ENCODE results near the gene ZPR1. TPM values are rescaled to one million over a fixed set of nuclear protein-coding genes. Genes with fewer than 3 reads are reported as not detected.

ZPR1 gene
- total RNA-seq, 1 experiment from 2014 or later: 139 TPM

- TF ChIP-seq POLR2AphosphoS5 (IDR thresholded peaks at IDR 0.05; ENCODE audit: low read depth, low read length) (no peak), SIN3A (IDR thresholded peaks at IDR 0.05; ENCODE audit: borderline replicate concordance, insufficient read depth, low read depth, low read length) (no peak), CTCF (IDR thresholded peaks at IDR 0.05) (no peak), REST (IDR thresholded peaks at IDR 0.05; ENCODE audit: insufficient read depth in 1 of 2, low read depth in 2 of 2, low read length in 1 of 2) (no peak), TCF7L2 (IDR thresholded peaks at IDR 0.05; ENCODE audit: low read depth, low read length) (no peak)
- no TSS peak for BruUV-seq (replicated peaks)
- Histone ChIP-seq H3K27ac (ENCODE audit: low read length) (no peak overlapping the region), H3K4me3 (ENCODE audit: low read depth in 2 of 2, low read length in 2 of 2) (no peak overlapping the region), H3K9me3 (ENCODE audit: control insufficient read depth, insufficient read depth, low read depth, low read length) (no peaks in the 10 kb centered on the region), H3K27me3 (ENCODE audit: control insufficient read depth, insufficient read depth, low read length) (no peaks in the 10 kb centered on the region), H3K4me1 (ENCODE audit: control insufficient read depth, insufficient read depth, low read length) (no peaks in the 10 kb centered on the region), H3K36me3 (ENCODE audit: control insufficient read depth, insufficient read depth, low read length) (no peaks in the 10 kb centered on the region)
- in situ Hi-C loops (cut with HindIII; ENCODE audit: low pct_unique_long_range_greater_than_20kb, low sequenced_read_pairs): no loop called here
- no peak for ATAC-seq
- POLR2A ChIA-PET: interaction anchor here (0.7 kb wide), 1 partner anchor 44 kb away, joined by 3 read pairs; no protein-coding TSS in a partner anchor
- intact Hi-C loops (cut with micrococcal nuclease; ENCODE audit: unreplicated experiment): no loop called here
- DNase-seq (ENCODE audit: low read depth, low spot score): no peak
- CTCF ChIA-PET: no interaction called here
Measured at GRCh38 chr11:116826751-116827431, 39.1 kb upstream of the ZPR1 start.

GRCh38 chr11:116825854-116826750, 38.3 kb upstream of the ZPR1 start:
- no peak for TF ChIP-seq POLR2AphosphoS5 (IDR thresholded peaks at IDR 0.05; ENCODE audit: low read depth, low read length)
- TF ChIP-seq TCF7L2 (IDR thresholded peaks at IDR 0.05; ENCODE audit: low read depth, low read length): no peak
- TF ChIP-seq CTCF (IDR thresholded peaks at IDR 0.05): no peak
- TF ChIP-seq REST (IDR thresholded peaks at IDR 0.05; ENCODE audit: insufficient read depth in 1 of 2, low read depth in 2 of 2, low read length in 1 of 2): no peak
- no peak for TF ChIP-seq SIN3A (IDR thresholded peaks at IDR 0.05; ENCODE audit: borderline replicate concordance, insufficient read depth, low read depth, low read length)
- no peak for DNase-seq (ENCODE audit: low read depth, low spot score)
- POLR2A ChIA-PET: interaction anchor here (0.7 kb wide), 1 partner anchor 43 kb away, joined by 3 read pairs; no protein-coding TSS in a partner anchor
- intact Hi-C loops (cut with micrococcal nuclease; ENCODE audit: unreplicated experiment) (no loop called here), in situ Hi-C loops (cut with HindIII; ENCODE audit: low pct_unique_long_range_greater_than_20kb, low sequenced_read_pairs) (no loop called here)
- no peaks in the 10 kb centered on the region for H3K9me3 ChIP-seq (ENCODE audit: control insufficient read depth, insufficient read depth, low read depth, low read length)
- H3K4me3 ChIP-seq (ENCODE audit: low read depth in 2 of 2, low read length in 2 of 2): no peak overlapping the region
- no peaks in the 10 kb centered on the region for H3K36me3 ChIP-seq (ENCODE audit: control insufficient read depth, insufficient read depth, low read length)
- no peaks in the 10 kb centered on the region for H3K4me1 ChIP-seq (ENCODE audit: control insufficient read depth, insufficient read depth, low read length)
- no peak for ATAC-seq
- CTCF ChIA-PET: no interaction called here
- no peaks in the 10 kb centered on the region for H3K27me3 ChIP-seq (ENCODE audit: control insufficient read depth, insufficient read depth, low read length)
- no TSS peak for BruUV-seq (replicated peaks)
- no peak overlapping the region for H3K27ac ChIP-seq (ENCODE audit: low read length)

Data from Panc1 (cell line).